CD4-positive, alpha-beta T cell treated with Interleukin-15 for 4 hours (primary cell): ENCODE results near the gene CST11.

Experiments used
- DNase-seq: peaks from one replicate; pipeline ENCODE4 v3.0.0-alpha.2; 2020; ENCODE audit warnings: low spot score

CST11 gene

GRCh38 chr20:23453549-23454543, 1.2 kb upstream of the CST11 start:
- no peak for DNase-seq

- DNase-seq, result no peak
Measured at GRCh38 chr20:23451956-23452487, 654 bp downstream of the CST11 start.

- no peak for DNase-seq
Measured at GRCh38 chr20:23450877-23451276, 1.8 kb downstream of the CST11 start.

DNA sequence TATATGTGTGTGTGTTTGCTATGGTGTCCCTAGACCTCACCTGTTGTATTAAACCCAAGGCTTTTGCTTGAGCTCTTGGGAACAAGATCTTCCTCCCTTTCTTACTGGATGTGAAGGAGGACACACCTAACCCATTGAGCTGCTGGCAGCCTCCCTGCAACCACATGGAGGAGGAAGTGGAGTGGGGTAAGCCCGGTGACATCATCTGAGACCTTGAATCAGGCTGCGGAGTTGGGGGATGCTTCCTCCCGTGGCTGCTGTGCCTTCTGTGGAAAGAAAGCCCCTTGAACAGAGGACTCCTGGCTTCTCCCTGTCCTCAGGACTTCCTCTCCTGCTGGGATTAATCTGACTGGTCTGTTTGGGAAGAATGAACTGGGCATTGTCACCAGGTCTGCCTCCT, 3.3 kb downstream of the CST11 start:
- no peak for DNase-seq

DNA sequence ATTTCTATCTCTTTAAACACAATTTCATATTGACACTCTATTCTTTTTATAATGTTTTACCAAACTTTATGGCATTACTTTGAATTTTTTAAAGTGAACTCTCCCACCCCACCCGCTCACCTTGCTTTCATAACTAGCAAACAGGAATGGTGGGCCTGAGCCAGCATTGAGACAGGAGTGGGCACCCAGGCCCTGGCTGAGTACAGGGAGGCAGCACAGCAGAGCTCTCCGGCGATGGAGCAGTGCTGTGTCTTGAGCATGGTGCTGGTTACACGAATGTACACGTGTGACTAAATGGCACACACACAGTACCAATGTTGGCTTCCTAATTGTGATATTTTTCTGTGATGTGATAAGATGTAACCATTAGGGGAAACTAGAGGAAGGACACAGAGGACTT, 4.5 kb downstream of the CST11 start:
- no peak for DNase-seq

DNA sequence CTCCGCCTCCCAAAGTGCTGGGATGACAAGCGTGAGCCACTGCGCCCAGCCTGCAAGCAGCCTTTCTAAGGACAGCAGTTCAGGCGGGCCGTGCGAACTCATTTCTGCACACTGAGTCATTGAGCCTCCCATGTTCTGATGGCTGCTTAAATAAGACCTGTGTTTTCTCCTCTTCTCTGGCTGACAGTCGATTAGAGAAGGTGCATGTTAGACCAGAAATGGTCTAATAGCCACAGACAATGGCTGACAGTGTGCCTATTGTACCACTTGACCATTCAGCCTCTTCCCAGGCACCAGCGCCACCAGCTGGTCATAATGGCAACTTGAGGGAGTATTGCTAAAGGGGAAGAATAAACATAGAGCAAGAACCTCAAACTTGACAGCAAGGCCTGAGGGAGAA, 6.2 kb downstream of the CST11 start:
- DNase-seq, result no peak

- DNase-seq, result no peak
Measured at GRCh38 chr20:23445596-23446217, 7.0 kb downstream of the CST11 start.

- no peak for DNase-seq
Measured at GRCh38 chr20:23444859-23445258, 7.8 kb downstream of the CST11 start.

DNA sequence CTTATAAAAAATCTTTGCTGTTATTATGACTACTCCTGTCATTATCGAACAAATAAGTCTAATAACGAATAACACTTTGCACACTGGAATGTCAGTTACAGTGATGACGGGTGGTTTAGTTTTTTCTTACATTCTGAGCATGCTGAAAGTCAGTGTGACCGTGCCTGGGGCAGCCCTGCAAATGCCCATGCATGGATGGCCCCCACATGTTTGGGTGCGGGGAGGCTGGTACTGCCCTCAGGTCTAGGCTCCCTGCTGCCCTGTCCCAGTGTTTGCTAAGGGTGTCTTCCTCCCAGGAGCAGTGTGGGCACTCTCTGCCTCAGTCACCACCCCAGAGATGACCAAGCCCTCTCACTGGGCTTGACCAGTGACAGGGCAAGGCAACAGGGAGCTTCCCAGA, 10.2 kb downstream of the CST11 start:
- DNase-seq, result no peak

DNA sequence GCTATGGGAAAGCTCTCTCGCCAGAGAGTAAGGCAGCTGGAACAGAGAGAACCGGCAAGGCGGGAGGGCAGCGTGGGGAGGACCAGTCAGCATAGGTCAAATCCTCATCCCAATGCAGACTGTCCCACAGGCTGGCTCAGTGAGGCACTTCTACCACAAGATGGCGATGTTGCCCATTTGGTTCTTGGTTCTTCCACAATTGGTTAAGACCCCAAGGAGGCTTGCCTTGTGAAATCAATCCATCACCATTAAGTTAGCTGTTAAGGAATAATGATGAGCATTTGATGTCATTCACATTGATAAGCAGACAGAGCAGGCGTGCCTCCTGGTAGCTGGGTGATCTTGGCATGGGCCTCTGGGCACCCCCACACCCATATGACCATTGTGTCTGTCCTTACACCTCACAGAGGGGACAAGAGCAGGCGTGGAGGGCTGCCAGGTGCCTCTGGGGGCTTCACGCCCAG, 10.8 kb downstream of the CST11 start:
- peak; percentile 63 for DNase-seq

DNA sequence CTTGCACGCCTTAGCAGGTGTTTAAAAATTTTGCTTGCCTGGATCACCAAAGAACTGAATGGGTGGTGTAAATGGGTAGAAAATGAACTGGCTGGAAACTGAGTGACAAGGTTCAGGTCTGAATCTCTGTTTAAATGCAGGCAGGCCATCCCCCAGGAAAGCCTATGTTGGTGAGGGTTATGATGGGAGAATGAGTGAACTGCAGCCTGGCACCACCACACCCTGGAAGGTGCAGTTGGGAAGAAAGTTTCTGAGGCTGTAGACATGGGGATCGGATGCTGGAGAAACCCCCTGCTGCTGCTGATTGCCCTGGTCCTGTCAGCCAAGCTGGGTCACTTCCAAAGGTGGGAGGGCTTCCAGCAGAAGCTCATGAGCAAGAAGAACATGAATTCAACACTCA, 12.7 kb downstream of the CST11 start:
- no peak for DNase-seq

DNA sequence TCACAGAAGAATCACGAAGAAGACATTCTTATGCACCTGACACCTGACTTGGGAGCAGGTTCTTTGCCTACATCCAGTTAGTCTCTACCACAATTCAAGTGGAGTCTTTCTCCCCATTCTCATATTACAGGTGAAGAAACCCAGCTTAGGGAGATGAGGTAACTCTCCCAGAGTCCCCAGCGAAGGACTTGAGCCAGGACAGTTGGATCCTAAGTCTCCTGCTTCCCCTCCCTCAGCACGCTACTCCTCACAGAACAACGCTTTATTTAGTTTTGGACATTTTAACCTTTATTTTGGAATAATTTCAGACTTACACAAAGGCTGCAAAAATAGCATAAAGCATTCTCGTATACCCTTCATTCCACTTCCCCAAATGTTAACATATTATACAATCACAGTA, 14.0 kb downstream of the CST11 start:
- no peak for DNase-seq

DNA sequence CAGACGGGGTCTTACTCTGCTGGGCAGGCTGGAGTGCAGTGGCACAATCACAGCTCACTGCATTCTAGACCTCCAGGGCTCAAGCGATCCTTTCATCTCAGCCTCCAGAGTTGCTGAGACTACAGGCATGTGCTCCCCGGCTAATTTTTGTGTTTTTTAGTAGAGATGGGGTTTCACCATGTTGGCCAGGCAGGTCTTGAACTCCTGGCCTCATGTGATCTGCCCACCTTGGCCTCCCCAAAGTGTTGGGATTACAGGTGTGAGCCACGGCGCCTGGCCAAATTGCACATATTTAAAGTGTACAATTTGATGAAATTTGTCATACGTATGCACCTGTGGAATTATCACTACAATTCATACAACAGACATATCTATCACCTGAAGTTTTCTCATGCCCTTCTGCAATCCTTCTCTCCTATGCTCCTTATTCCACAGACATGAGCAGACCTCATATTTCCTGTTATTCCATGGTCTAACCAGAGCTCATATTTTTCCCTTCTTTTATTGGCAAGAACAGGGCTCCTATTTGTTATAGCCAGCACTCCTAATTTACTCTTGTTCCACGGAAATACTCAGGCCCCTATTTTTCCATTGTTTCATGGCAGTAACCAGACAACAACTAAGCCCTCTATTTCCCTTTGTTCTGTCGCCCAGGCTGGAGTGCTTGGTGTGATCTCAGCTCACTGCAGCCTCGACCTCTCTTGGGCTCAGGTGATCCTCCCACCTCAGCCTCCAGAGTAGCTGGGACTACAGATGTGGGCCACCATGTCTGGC, 15.4 kb downstream of the CST11 start:
- DNase-seq, result no peak

GRCh38 chr20:23436681-23437080, 16.0 kb downstream of the CST11 start:
- DNase-seq, result no peak

DNA sequence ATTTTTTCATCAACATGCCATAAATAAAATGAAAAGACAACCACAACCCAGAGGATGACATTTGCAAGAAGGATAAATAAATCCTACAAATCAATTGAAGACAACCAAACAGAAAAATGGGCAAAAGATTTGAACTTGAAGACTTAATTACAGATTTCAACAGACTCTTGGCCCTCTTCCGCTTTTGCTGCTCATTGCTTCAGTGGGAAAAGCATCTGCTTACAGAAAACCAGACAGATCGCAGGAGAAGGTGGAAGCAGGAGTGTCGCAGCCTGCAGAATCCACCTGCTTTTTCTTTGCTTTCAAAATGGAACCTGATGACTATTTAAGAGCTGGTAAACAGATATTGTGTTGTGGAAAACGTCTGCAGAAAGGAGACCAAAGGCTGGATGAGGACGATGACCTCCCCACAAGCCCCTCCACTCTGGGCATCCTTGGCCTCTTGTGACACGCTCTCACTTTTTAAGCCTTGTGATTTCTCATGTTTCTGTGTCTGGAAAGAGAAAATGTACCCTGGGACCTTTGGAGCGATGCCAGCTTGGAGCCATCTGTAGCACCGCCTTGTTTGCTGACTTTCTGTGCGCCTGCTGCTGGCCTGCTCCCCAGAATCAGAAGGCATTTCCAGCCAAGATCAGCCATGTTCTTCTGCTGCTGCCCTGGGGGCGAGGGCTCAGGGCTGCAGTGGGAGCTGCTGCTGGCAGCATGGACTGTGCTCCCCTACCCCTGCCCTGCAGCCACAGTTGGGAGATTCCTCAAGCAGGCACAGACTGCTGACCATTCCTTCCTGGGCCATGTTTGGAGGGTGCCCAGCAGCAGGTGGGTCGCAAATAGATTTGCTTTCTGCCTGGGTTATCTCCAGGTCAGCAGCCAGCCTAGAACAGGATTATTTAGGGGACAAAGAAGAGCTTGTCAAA, 16.8 kb downstream of the CST11 start:
- no peak for DNase-seq

GRCh38 chr20:23434521-23435313, 18.0 kb downstream of the CST11 start:
- no peak for DNase-seq

- no peak for DNase-seq
Measured at GRCh38 chr20:23433628-23434027, 19.0 kb downstream of the CST11 start.

GRCh38 chr20:23425129-23425528, 27.5 kb downstream of the CST11 start:
- no peak for DNase-seq

DNA sequence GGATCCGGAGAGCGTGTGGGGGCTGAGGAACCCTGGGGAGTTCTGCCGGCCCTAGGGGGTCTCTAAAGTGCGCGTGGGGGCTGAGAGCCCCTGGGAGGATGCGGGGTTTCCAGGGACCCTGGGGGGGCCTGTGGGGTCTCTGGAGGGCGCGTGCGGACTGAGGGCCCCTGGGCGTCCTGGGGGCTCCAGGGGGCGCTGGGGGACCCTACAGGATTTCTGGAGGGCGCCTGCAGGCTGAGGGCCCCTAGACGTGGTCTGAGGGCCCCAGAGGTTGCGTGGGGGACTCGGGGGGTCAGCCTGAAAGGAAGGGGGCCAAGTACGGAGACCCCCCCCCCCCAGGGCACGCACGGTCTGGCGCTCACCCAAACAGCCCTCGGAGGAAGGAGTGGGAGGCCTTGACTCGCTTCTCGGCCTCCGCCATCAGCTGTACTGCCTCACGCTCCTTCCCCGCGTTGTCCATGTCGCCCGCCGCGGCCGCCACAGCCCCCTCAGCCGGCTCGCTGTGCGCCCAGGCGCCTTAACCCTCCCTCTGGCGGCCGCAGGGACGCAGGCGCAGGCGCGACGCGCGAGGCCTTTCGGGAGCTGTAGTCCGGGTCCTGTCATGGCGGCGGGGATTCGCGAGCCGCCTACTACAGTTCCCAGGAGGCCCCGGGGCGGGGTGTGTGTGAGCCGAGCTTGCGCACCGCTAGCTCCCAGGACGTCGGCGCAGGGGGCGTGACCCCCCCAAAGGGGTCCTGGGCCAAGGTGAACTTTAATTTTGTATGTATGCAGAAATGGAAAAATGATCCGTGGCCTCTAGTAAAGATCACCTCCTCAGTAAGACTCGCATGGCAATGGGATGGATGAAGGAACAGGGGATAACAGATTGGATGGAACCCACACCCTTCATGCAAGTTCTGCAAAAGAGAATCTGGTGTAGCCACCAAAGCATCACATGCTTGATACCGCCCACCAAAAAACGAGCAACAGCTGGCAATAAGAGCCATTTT, 31.4 kb downstream of the CST11 start, which contains the start of gene NAPB:
Gene NAPB, minus strand, starts transcription at position 546 of the 989 bp plus-strand sequence. Its CDS starts 86 bp downstream, at position 460.
- DNase-seq, result peak; percentile 93
